HG03442 (cell line): Measurements from ENCODE around the gene TSTD1.

ENCODE experiments used
- ATAC-seq: cut with Tn5 transposase; IDR thresholded peaks from one replicate; pipeline ENCODE4 v1.9.1; 2021; ENCODE audit warnings: mild to moderate bottlenecking, moderate library complexity; ENCODE audit not compliant: unreplicated experiment

Gene TSTD1, protein sequence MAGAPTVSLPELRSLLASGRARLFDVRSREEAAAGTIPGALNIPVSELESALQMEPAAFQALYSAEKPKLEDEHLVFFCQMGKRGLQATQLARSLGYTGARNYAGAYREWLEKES

DNA sequence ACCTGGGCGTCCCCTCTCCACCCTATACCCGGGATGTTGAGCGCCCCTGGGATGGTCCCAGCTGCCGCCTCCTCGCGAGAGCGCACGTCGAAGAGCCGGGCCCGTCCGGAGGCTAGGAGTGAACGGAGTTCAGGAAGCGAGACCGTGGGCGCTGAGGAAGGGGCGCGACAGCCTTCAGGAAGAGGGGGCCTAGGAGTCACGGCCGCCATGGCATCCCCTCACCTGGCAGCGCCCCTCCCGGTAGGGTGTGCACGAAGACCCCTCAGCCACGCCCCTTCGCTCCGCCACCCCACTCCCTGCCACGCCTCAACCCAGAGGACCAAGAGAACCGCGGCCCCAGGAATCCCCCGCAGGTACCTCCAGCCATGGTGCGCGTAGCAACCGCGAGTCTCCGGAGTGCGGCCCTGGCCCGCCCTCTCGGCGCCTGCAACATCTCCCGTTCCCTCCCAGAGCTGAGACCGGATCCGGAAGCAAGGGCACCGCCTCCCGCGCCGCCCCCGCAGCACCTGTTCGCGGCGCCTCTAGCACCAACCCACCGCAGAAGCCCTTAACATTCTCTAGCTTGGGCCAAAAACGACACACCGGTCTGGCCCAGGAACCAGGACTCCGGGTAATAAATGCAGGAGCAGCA is at the start of gene TSTD1:
Gene TSTD1 (minus strand): TSS at position 442 of the 631 bp plus-strand sequence. CDS start 75 bp downstream, at position 367.
- peak; percentile 82 for ATAC-seq

DNA sequence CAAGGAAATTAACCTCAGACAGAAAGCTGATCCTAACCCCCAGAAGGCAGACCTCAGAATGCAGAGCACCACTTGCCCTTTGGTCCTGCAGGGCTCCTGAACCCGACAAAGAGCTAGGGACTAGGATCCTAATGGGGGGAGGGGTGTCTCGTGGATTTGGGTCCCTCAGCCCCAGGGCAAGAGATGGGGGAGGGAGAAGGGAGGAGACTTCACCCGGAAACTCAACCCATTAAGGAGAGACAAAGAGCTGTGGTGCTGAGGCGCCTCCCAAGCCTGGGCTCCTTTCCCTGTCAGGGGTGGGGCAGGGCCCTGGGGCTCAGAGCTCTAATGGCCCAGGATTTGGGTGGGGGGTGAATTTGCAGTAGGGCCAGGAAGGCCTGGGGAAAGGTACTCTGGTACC is 47.7 kb upstream of the TSTD1 start:
- ATAC-seq = no peak

DNA sequence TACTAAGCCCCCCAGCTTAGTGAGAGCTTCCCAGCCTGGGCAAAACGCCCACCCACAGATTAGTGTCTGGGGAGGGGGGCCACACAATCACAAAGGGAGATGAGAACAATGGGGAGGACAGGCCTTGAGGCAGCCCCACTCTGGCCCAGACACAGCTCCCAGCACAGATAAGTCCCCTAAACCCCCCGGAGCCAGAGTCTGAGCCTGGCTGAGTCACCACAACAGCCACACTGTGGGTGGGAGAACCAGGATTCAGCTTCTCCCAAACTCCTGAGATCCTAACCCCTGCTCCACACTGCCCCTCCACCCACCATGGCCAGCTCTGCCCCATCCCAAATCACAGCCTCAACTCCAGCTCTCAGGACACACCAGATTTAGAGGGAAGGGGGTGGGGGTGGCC is 46.4 kb upstream of the TSTD1 start:
- no peak for ATAC-seq

DNA sequence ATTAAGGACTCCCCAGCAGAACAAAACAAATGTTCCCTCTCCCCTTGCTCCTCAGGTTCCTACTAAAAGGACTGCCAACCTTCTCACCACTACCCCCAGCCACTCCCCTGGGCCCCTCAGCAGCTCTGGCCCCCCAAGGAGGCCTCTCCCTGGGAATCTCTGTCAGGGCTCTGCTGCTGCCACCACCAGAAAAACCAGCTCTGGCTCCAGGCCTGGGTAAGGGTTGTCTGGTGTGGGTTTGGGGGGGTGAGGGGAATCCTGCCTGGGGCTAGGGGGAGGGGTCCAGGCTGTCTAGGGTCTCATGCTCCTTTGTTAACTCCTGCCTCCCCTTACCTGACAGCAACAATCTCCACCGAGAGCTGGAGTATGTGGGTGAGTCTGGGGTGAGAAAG is 45.8 kb upstream of the TSTD1 start:
- no peak for ATAC-seq

DNA sequence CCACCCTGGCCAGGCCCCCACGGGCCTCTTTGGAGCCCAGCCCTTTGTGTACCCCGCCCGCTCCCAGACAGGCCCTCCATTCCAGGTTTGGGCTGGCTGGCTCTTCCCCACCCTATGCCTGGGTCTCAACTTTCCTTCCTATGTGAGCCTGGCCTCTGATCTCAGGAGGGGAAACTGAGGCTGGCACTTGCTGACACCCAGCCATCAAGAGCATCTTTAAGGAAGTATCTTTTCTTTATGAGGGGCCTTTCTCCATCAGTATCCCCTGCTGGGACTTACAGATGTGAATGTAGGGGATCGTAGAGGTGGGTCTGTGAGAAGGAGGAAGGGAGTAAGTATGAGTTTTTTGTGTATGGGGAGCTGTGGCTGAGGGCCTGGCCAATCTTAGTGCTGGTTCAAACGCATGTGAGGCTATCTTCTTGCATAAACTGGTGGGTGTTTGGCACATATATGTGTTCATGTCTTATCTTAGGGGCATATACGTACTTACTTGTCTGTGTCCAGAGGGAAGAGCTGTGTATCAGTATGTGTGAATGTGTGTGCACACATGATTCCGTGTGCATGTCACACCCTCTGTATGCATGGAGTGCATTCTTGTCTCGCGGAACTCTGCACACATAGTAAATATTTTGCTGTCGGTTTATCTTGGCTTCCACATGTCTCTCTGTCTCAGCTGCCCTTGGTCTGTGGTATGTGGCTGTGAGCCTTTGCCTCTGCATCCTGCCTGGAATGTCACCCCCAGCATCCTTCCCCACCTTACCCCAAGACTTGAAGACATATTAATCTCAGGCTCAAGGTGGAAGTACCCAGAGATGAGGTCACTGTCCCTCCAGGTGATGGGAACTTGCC is 45.2 kb upstream of the TSTD1 start:
- no peak for ATAC-seq

DNA sequence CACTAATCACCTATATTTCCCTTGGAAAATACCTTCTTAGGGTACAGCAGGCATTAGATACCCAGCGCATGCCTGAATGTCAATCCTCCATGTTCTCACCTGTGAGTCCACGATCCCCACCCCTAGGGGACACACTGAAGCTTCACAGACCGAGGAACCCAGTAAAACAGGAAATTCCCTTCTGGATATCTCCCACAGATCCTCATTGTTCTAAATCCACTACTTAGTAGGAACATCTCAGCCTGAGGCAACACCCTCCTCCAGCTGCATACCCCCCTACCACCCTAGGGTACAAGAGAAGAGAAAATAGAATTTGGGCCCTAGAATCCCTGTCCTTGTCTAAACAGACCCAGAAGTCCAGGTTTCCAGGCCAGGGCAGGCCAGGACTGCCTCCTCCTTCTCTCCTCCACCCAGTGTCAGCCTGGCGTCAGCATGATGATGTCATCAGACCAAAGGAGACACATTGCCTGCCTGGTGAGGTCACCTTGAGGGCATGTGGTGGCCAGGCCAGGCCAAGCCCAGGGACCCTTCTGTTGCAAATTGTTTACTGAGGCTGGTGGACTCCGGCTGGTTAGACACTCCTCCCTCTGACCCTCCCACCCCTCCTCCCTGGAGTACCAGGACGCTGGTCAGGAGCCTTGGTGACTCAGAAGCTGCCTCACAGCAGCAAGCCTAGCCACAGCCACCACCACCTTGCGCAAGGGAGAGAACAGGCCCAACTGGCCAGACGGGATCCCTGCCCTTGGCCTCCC is 44.4 kb upstream of the TSTD1 start:
- no peak for ATAC-seq

DNA sequence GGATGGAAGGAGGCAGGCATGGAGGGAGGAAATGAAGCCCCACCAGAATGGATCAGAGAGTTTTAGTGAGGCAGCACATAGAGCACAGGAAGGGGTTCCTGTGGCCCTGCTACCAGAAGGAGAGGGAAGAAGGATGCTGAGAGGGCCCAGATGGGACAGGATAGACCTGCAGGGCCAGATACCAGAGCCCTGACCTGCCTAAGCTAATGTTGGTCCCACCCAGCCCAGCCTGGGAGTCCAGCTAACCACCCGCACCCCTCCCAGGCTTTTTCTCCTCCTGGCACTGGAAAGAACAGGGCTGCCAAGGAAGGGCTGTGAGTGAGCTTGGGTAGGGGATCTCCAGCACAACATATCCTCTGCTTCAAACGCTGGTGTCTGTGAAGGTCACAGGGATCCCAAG is 43.7 kb upstream of the TSTD1 start:
- ATAC-seq = no peak

DNA sequence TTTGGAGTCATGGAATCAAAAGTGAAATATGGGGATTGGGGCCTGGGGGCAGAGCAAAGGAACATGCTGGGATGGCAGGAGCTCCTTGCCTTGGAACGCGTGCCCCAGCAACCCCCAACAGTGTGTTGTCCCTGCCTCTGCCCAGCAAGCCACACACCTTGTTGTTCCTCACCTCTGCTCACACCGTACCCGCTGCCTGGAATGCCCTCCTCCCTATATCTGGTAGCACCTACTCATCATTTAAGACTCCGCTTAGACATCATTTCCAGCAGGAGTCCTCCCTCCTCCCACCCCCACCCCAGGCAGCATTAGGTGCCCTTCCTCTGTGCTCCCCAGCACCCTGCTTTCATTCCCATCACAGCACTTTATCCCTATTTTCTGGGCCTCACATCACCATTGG is 42.8 kb upstream of the TSTD1 start:
- no peak for ATAC-seq

DNA sequence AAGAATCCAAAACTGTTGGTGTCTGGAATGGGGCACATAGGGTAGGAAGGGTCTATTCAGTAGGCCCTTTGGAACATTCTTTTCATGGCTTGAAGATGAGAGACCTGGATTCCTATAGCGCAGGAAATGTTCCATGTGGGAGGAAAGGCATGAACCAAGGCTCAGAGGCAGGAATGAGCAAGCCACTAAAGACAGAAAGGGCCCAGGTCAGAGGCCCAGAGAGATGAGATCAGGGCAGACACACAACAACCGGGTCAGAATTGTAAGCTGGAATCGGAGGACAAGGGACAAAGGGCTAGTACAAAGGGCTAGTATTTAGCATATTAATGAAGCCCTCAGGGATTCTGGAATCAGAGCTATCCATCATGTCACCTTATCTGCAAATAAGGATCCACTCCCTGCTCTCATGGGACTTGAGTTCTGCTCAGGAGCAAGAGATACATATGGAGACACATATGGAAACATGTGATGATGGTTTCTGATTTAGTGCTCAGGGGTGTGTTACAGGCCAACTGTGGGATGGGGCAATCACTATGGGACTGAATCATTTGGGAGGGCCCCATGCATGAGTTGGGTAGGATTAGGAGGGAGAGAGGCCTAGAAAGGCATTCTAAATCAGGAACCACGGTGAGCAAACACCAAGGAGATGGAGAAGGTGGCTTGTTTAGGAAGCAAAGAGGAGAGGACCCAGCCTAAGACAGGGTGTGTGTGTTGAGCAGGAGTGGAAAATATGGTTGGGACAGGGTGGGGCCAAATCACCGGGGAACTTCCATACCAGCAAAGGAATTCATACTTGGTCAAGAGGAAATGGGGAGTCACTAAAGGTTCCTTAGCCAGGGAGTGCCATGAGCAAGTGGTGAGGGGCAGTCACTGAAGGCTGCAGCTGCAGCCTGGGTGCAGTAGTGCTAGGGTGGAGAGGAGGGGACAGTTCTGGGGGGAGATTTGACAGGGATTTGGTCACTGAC is 42.0 kb upstream of the TSTD1 start:
- no peak for ATAC-seq

DNA sequence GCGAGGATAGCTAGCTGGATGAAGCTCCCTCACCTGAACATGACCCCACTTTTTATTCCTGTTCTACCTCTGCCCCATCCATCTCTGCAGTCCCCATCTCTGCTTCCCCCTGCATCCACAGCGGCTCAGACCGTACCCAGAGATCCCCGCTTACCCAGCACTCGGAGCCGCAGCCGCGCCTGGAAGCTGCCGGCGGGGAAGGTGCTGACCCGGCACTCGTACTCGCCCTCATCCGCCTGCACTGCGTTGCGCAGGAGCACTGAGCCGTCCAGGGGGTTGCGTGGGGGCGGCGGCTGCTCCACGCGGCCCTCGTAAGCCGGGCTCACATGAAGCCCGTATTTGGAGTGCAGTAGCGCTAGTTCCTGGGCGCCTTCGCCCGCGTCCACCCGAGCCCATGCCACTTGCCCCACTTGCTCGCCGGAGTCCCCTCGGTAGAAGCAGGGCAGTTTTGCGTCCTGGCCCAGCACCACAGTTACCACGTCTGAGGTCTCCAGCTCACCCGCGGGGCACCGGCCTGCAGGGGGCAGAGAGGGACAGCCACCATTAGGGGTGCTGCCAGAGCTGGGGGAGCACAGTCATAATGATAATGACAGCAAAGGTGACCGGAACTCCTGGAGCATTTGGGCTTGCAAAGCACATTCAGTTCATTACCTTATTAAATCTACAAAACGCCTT is 40.8 kb upstream of the TSTD1 start:
- no peak for ATAC-seq

DNA sequence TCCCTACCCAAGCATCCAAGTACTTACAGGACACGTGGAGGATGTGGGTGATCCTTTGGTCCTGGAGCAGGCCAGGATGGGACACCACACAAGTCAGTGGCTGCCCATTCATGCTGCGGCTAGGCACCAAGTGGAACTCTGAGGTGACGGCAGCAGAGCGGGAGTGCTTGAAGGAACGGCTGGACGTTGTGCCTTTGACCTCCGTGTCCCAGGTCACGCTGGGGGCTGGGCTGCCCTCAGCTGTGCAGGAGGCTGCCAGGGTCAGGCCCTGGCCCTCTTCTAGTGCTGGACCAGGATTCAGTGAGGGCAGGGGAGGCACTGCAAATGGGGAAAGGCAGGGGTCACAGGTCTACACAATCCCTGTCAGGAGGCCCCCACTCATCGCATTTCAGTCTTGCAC is 38.7 kb upstream of the TSTD1 start:
- ATAC-seq = no peak

DNA sequence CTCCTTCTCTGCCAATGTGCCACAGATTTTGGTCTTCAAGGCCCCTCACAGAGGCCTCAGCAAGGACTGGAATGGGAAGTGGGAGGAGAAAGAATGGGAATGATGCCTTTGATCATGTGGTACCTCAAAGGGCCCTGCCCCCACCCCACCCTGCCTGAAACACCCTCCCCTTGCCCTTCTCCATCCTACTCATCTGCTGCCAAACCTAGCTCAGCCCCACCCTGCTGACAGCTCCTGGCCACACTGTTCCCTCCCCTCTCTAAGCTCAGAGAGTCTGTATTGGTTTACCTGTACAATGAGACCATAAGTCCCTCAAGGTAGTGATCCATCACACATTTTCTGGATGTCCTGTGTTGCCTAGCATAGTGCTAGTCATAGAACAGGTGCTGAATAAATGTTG is 37.6 kb upstream of the TSTD1 start:
- no peak for ATAC-seq

DNA sequence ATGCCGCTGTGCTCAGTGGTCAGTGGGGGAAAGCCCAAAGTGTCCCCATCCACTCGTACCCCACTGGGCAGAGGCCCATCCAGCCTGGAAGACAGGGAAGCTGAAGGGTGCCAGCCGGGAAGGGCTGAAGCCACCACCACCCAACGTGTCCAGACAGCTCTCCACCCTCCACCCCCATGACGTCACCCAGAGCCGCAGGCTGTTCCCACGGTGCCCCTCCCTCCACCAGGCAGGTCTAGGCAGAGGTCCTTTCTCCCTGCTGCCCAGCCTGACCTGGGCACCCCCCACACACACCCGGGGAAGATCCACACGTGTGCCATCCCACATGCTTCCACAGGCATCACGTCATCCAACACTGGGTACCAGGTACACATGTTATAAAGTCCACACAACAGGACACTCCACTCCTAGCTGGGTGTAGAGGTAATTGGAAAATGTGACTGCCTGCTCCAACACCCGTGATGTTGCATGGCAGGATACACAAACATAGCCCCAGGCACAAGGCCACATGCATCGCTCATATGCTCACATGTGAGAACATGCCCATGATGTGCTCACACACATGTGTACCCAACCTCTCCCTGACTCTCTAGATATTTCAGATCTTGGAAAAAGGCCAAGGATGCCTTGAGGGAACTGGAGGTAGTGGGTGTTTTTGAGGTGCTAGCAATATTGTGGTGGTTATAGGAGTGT is 36.1 kb upstream of the TSTD1 start:
- no peak for ATAC-seq

DNA sequence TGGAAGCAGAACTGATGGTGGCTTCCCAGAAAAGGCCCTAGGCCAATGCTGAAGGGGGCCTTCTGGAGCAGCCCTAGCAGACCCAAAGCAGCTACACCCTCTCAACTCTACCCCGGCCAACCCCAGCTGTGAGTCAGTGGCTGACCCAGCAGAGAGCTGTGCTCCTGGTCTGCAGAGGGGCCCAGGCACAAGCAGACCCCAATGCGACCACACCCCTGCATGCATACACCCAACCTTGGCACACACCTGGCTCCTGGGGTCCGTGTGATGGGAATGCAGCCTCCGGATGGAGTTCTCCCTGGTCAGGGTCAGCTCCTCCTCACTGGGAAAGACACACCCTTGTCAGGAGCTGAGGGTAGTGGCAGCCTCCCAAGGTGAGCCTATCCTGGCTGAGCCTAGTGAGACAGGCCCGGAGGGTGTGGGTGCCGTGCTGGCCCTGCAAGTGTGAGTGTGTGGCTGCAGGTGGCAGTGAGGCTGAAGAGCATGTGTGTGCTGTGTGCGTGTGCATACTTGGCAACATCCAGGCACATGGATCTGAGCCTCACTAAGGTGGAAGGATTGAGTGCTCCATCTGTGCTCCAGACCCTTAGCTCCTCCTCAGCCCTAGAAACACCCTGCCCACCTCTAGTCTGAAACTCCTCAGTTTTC is 34.8 kb upstream of the TSTD1 start:
- no peak for ATAC-seq

DNA sequence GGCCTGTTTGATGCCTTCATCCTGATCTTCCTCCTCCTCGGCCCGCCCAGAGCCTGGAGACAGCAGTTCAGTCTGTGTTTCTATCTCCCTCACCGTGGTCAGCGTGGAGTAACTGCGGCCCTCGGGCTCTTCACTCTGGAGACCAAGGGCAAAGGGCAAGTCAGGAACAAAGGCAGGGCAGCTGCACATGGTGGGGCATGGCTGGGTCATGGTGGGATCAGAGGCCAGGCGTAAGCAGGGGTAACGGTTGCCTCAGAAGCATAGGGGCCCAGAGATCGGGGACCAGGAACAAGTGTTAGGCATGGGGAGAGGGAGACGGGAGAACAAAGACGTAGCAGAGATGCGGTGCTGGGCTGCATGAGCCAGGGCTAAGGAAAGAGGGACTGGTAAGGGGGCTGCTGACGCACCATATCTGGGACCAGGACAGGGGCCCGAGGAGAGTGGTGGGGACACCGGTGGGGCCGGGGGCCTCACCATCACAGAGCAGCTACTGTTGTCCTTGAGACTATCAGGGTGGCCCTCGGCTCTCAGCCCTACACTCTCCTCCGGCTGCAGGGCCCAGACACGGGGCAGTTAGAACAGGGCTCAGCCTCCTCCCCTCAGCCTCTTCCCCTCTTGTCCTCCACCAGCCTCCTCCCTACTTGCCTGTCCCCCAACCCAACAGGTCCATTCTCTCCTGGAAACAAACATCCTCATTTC is 34.1 kb upstream of the TSTD1 start:
- no peak for ATAC-seq

DNA sequence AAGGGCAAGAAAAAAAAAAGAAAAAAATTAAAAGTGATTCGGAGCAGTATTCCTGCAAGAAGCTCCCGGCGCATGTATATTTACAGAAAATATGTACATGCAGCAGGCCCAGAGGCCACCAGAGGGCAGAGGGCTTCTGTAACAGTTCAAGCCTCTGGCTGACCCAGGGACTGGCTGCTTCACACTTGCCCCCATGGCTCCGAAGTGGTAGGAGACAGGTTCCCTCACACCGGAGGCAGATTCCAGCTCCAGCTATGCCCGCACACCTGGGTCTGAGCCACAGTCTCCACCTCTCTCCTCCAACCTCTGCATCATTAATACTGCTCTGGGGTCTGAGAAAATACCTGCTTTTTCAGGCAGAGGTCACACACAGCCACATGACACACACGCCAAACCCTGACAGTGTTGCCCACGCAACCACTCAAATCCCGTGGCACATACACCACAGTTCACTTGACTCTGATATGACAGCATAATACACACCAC is 33.2 kb upstream of the TSTD1 start:
- ATAC-seq = no peak

DNA sequence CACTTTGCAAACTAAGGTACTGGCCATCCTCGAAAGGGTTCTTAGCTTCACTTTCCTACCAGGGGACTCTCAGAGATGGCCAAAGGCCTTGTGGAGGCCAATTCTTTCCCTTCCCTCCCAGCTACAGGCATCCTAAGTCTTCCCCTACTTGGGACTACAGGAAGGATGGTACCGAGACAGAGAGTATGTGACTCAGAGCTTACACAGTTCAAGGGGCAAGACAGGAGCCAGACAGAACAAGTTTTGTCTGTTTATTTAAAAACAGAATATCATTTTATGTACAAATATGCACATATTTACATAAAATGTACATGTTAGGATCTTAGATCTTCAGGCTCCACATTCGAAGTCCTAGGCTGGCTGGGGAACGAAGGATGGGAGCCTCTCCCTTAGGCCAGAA is 32.0 kb upstream of the TSTD1 start:
- no peak for ATAC-seq

DNA sequence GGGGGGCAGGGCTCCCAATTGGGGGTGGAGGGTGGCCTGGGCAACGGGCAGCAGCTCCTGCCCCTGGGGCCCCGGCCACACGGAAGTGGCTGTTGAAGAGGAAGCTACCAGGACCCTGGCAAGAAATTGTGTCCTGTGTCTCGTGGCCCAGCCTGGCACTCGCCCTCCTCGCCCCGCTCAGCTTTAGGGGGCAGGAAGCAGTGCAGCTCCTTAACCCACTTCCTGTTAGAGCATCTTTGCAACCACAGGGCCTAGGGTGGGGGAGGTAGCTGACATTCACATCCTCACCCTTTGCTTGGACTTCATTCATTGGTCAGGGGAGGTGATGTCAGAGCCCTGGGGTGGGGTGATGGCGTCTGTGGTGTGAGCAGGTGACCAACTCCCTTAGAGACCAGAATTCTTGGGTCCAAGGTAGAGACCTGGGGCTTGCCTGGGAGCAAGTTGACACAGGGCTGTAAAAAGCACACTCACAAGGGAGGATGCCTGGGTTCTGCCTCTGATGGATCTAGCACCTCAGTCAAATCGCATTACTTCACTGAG is 31.0 kb upstream of the TSTD1 start, which contains the start of gene ARHGAP30:
Gene ARHGAP30 (minus strand): TSS at position 161 of the 540 bp plus-strand sequence. CDS start 267 bp downstream, outside the sequence.
- ATAC-seq = peak; percentile 85
